UCSD-AML1 (cell line): ENCODE measurements around the gene MBD3L2.
A peak's percentile ranks its signal among the peaks of the same experiment; 100 is the strongest.
"Not testable (repeated sequence)": the region's sequence is repeated elsewhere in the genome, so short reads cannot be mapped to it uniquely, and the experiment has no call there.

Experiments
- DNase-seq: peaks from one replicate; lab custom pipeline; 2025; ENCODE audit not compliant: unreplicated experiment; lab: John Stamatoyannopoulos, UW

MBD3L2 gene

GRCh38 chr19:7059977-7060376 is 10.9 kb downstream of the MBD3L2 start:
- not testable (repeated sequence) for DNase-seq

GRCh38 chr19:7063339-7063738 is 14.2 kb downstream of the MBD3L2 start:
- DNase-seq, result no peak

GRCh38 chr19:7063764-7064418 is 14.8 kb downstream of the MBD3L2 start:
- no peak for DNase-seq

GRCh38 chr19:7067122-7067521 is 18.0 kb downstream of the MBD3L2 start:
- peak; percentile 11 for DNase-seq

GRCh38 chr19:7067716-7068115 is 18.6 kb downstream of the MBD3L2 start:
- DNase-seq, result no peak

GRCh38 chr19:7068599-7068998 is 19.5 kb downstream of the MBD3L2 start:
- no peak for DNase-seq

- peak; percentile 98 for DNase-seq
These were observed 20.2 kb downstream of the MBD3L2 start, which contains the start of gene ZNF557 for GRCh38 chr19:7069042-7069903. Gene ZNF557, plus strand, starts transcription at chr19:7069703. Its CDS starts 5,372 bp downstream, at chr19:7075075.

- DNase-seq, result no peak
These were observed 20.7 kb downstream of the MBD3L2 start for GRCh38 chr19:7069904-7070226.

- DNase-seq, result no peak
These were observed 23.4 kb downstream of the MBD3L2 start for GRCh38 chr19:7072541-7072940.

GRCh38 chr19:7074705-7075282 is 25.7 kb downstream of the MBD3L2 start:
- no peak for DNase-seq

- DNase-seq, result no peak
These were observed 27.0 kb downstream of the MBD3L2 start for GRCh38 chr19:7076151-7076550.

- DNase-seq, result no peak
These were observed 28.9 kb downstream of the MBD3L2 start for GRCh38 chr19:7078008-7078407.

- no peak for DNase-seq
These were observed 34.2 kb downstream of the MBD3L2 start for GRCh38 chr19:7083076-7083956.

GRCh38 chr19:7088999-7089398 is 39.9 kb downstream of the MBD3L2 start:
- no peak for DNase-seq

- no peak for DNase-seq
These were observed 49.0 kb downstream of the MBD3L2 start for GRCh38 chr19:7098096-7098495.

GRCh38 chr19:7098701-7099596 is 49.8 kb downstream of the MBD3L2 start:
- DNase-seq, result peak; percentile 96

- DNase-seq, result no peak
These were observed 50.4 kb downstream of the MBD3L2 start for GRCh38 chr19:7099597-7099921.
